H1 (cell line): ENCODE results near the gene TFCP2. TPM values are rescaled to one million over a fixed set of nuclear protein-coding genes. Genes with fewer than 3 reads are reported as not detected.

Experiments
- CTCF ChIA-PET: fragments of 300-600 bp; sonication (Branson Sonifier 250); formaldehyde crosslinking; loops from one replicate; lab custom pipeline; 2021; ENCODE audit not compliant: partially characterized antibody; lab: Charles Lee
- POLR2A ChIA-PET: fragments of 300-600 bp; sonication (Branson Sonifier 250); formaldehyde crosslinking; loops from one replicate; lab custom pipeline; 2021; ENCODE audit warnings: inconsistent platforms; ENCODE audit not compliant: partially characterized antibody; lab: Charles Lee
- DNase-seq, 2 experiments: peaks; one replicate each; pipeline versions ENCODE4 v3.0.0 to v3.0.0-alpha.2; 2010 to 2022; ENCODE audit warnings: low spot score in 2 of 2, low read depth in 1 of 2, mixed read lengths in 1 of 2
- FAIRE-seq: peaks from 2 replicates; lab custom pipeline; 2011; peaks lifted over from hg19 to GRCh38; lab: Jason Lieb, UNC
- H2AFZ ChIP-seq: 2 replicates; pipeline ENCODE4 v1.8.1; 2012; ENCODE audit warnings: low read length, inconsistent platforms
- H2AK5ac ChIP-seq: 2 replicates; pipeline ENCODE4 v1.6.1; 2013; ENCODE audit warnings: low read depth, low read length
- H2BK120ac ChIP-seq: replicated peaks from 2 replicates; pipeline ENCODE3; 2013; ENCODE audit warnings: low read depth, low read length, inconsistent platforms
- H2BK12ac ChIP-seq: 2 replicates; pipeline ENCODE4 v1.6.1; 2013; ENCODE audit warnings: low read depth, low read length
- H2BK15ac ChIP-seq: 2 replicates; pipeline ENCODE4 v1.6.1; 2013; ENCODE audit warnings: low read length
- H2BK20ac ChIP-seq: 2 replicates; pipeline ENCODE4 v1.6.1; 2013; ENCODE audit warnings: low read length
- H2BK5ac ChIP-seq: 2 replicates; pipeline ENCODE4 v1.6.1; 2013; ENCODE audit warnings: low read depth, low read length
- H3K14ac ChIP-seq: 2 replicates; pipeline ENCODE4 v1.6.1; 2013; ENCODE audit warnings: inconsistent platforms; ENCODE audit not compliant: insufficient read length
- H3K18ac ChIP-seq: 2 replicates; pipeline ENCODE4 v1.6.1; 2013; ENCODE audit warnings: low read length; ENCODE audit errors: extremely low read depth
- H3K23ac ChIP-seq: 2 replicates; pipeline ENCODE4 v1.6.1; 2013; ENCODE audit warnings: inconsistent platforms; ENCODE audit not compliant: insufficient read length
- H3K23me2 ChIP-seq: 2 replicates; pipeline ENCODE4 v1.6.1; 2013; ENCODE audit warnings: low read depth, low read length
- H3K27ac ChIP-seq: 2 replicates; pipeline ENCODE4 v1.6.1; 2011; ENCODE audit warnings: low read depth, low read length, inconsistent platforms
- H3K27me3 ChIP-seq, 4 experiments: replicated peaks in 1 of 4; 1 replicate in 1 of 4; 2 replicates in 3 of 4; pipeline versions ENCODE4 v1.6.1 to v1.8.1; 2011 to 2013; ENCODE audit warnings: low read length in 3 of 4, mild to moderate bottlenecking in 3 of 4, inconsistent platforms in 2 of 4, mixed read lengths in 2 of 4, moderate library complexity in 1 of 4; ENCODE audit not compliant: control insufficient read depth in 3 of 4, insufficient read depth in 3 of 4; ENCODE audit errors: extremely low read depth in 1 of 4
- H3K36me3 ChIP-seq, 4 experiments: 2 replicates each; pipeline versions ENCODE4 v1.6.1 to v1.8.1; 2011 to 2013; ENCODE audit warnings: mild to moderate bottlenecking in 4 of 4, low read length in 3 of 4, moderate library complexity in 2 of 4, control low read depth in 1 of 4, inconsistent platforms in 1 of 4; ENCODE audit not compliant: insufficient read depth in 4 of 4, control insufficient read depth in 2 of 4
- H3K4ac ChIP-seq: replicated peaks from 2 replicates; pipeline ENCODE3; 2013; ENCODE audit warnings: low read length, low read depth, mixed read lengths, inconsistent platforms; ENCODE audit not compliant: insufficient read length
- H3K4me1 ChIP-seq, 4 experiments: replicated peaks in 1 of 4; 1 replicate in 1 of 4; 2 replicates in 3 of 4; pipeline versions ENCODE4 v1.6.1 to v1.8.1; 2011 to 2013; ENCODE audit warnings: low read length in 3 of 4, inconsistent platforms in 2 of 4, mixed read lengths in 1 of 4; ENCODE audit not compliant: insufficient read depth in 4 of 4, control insufficient read depth in 3 of 4
- H3K4me2 ChIP-seq, 2 experiments: 2 replicates each; pipeline versions ENCODE4 v1.6.1 to v1.8.1; 2011 to 2013; ENCODE audit warnings: low read depth in 2 of 2, low read length in 2 of 2, control low read depth in 1 of 2, inconsistent platforms in 1 of 2, mild to moderate bottlenecking in 1 of 2; ENCODE audit not compliant: insufficient read depth in 1 of 2
- H3K4me3 ChIP-seq, 4 experiments: fragments of 200-600, 300-600 bp in 1 of 4; sonication (generic), shearing (Covaris generic), sonication (Bioruptor Twin) in 1 of 4; 2 replicates each; pipeline versions ENCODE4 v1.5.1 to v1.8.1; 2011 to 2016; ENCODE audit warnings: low read length in 4 of 4, low read depth in 3 of 4, control low read depth in 2 of 4, inconsistent platforms in 2 of 4, mild to moderate bottlenecking in 2 of 4, mixed read lengths in 1 of 4, moderate library complexity in 1 of 4; ENCODE audit not compliant: insufficient read depth in 2 of 4; ENCODE audit errors: extremely low read depth in 1 of 4
- H3K56ac ChIP-seq: replicated peaks from 2 replicates; pipeline ENCODE3; 2013; ENCODE audit warnings: low read depth, mild to moderate bottlenecking, mixed read lengths, low read length, inconsistent platforms; ENCODE audit not compliant: insufficient read length
- H3K79me1 ChIP-seq: 2 replicates; pipeline ENCODE4 v1.6.1; 2013; ENCODE audit warnings: low read depth, low read length, control low read depth
- H3K79me2 ChIP-seq, 2 experiments: 2 replicates each; pipeline versions ENCODE4 v1.6.1 to v1.8.1; 2012 to 2013; ENCODE audit warnings: low read length in 2 of 2, mild to moderate bottlenecking in 2 of 2, inconsistent platforms in 1 of 2; ENCODE audit not compliant: insufficient read depth in 2 of 2, control insufficient read depth in 1 of 2
- H3K9ac ChIP-seq, 4 experiments: replicated peaks in 1 of 4; 1 replicate in 1 of 4; 2 replicates in 3 of 4; pipeline versions ENCODE4 v1.6.1 to v1.8.1; 2011 to 2013; ENCODE audit warnings: low read depth in 3 of 4, low read length in 3 of 4, control low read depth in 2 of 4, mild to moderate bottlenecking in 2 of 4, moderate library complexity in 2 of 4, inconsistent platforms in 1 of 4; ENCODE audit errors: extremely low read depth in 1 of 4
- H3K9me3 ChIP-seq, 2 experiments: 2 replicates each; pipeline versions ENCODE4 v1.6.1 to v1.8.1; 2012 to 2013; ENCODE audit warnings: mild to moderate bottlenecking in 2 of 2, moderate library complexity in 2 of 2, control low read depth in 1 of 2, inconsistent platforms in 1 of 2, low read depth in 1 of 2, low read length in 1 of 2, mixed read lengths in 1 of 2; ENCODE audit not compliant: insufficient read depth in 2 of 2
- H4K20me1 ChIP-seq, 2 experiments: replicated peaks in 1 of 2; 2 replicates each; pipeline versions ENCODE3 to v1.8.1; 2011 to 2013; ENCODE audit warnings: inconsistent platforms in 2 of 2, low read length in 2 of 2, mild to moderate bottlenecking in 1 of 2; ENCODE audit not compliant: insufficient read depth in 2 of 2, control insufficient read depth in 1 of 2
- H4K5ac ChIP-seq: 2 replicates; pipeline ENCODE4 v1.6.1; 2013; ENCODE audit warnings: low read length, low read depth, mixed read lengths, inconsistent platforms; ENCODE audit not compliant: insufficient read length
- H4K8ac ChIP-seq: 2 replicates; pipeline ENCODE4 v1.8.0; 2013; ENCODE audit warnings: mild to moderate bottlenecking, moderate library complexity, low read length, inconsistent platforms; ENCODE audit not compliant: insufficient read depth; ENCODE audit errors: extremely low read depth
- H4K91ac ChIP-seq: replicated peaks from 2 replicates; pipeline ENCODE3; 2013; ENCODE audit warnings: low read length, mixed read lengths, inconsistent platforms; ENCODE audit not compliant: insufficient read length
- ATF2 ChIP-seq: IDR thresholded peaks from 2 replicates; pipeline ENCODE4 v1.6.1; 2012; ENCODE audit warnings: low read length, inconsistent platforms
- BACH1 ChIP-seq: IDR thresholded peaks from 2 replicates; pipeline ENCODE4 v1.6.1; 2012; ENCODE audit warnings: low read length, improper control_type of control experiment
- CTCF ChIP-seq, 3 experiments: IDR thresholded peaks; 1 replicate in 2 of 3; 2 replicates in 1 of 3; pipeline versions ENCODE4 v1.5.1 to v1.6.1; 2011; ENCODE audit warnings: low read length in 3 of 3, mild to moderate bottlenecking in 3 of 3, inconsistent platforms in 2 of 3, low read depth in 1 of 3, moderate library complexity in 1 of 3; ENCODE audit not compliant: insufficient read depth in 1 of 3; ENCODE audit errors: control extremely low read depth in 1 of 3
- EZH2 ChIP-seq: fragments of 200-600 bp; sonication (generic); IDR thresholded peaks from 2 replicates; pipeline ENCODE4 v1.7.1; 2012; ENCODE audit warnings: low read depth, mild to moderate bottlenecking, moderate library complexity, low read length, inconsistent platforms; ENCODE audit not compliant: severe bottlenecking
- JUND ChIP-seq: IDR thresholded peaks from 2 replicates; pipeline ENCODE4 v1.6.1; 2011; ENCODE audit warnings: mild to moderate bottlenecking, improper control_type of control experiment, low read length
- NANOG ChIP-seq: IDR thresholded peaks from 2 replicates; pipeline ENCODE4 v1.6.1; 2011; ENCODE audit warnings: low read length, low read depth, mild to moderate bottlenecking, inconsistent platforms; ENCODE audit not compliant: insufficient read depth, poor library complexity, severe bottlenecking
- SP4 ChIP-seq: IDR thresholded peaks from 2 replicates; pipeline ENCODE4 v1.6.1; 2012; ENCODE audit warnings: low read length, inconsistent platforms
- TAF1 ChIP-seq: IDR thresholded peaks from 2 replicates; pipeline ENCODE4 v1.6.1; 2011; ENCODE audit warnings: mild to moderate bottlenecking, low read depth, low read length
- TAF7 ChIP-seq: optimal IDR thresholded peaks from 2 replicates; pipeline ENCODE3; 2011; ENCODE audit warnings: low read depth, mild to moderate bottlenecking, inconsistent platforms, low read length, moderate library complexity, borderline replicate concordance
- WGBS, 2 experiments: shearing (Covaris generic) in 1 of 2; methylation state at CpG; one replicate each; pipeline versions ENCODE4 v1.1.6 to v1.1.7; 2013 to 2015; ENCODE audit warnings: low lambda C conversion rate in 2 of 2, mixed read lengths in 2 of 2, inconsistent platforms in 1 of 2, low coverage in 1 of 2, missing lambda C conversion rate in 1 of 2; ENCODE audit not compliant: insufficient replicate concordance in 2 of 2, insufficient coverage in 1 of 2, insufficient read length in 1 of 2; ENCODE audit errors: extremely low coverage in 1 of 2, missing lambda C conversion rate in 1 of 2; 5-methylcytosine and 5-hydroxymethylcytosine counted together
- polyA plus RNA-seq, 7 experiments: library from polyadenylated mRNA; depleted of rRNA in 3 of 7; stranded (reverse) in 5 of 7; unstranded in 2 of 7; fragments of >200 nt in 5 of 7; fragments of 200-250 nt in 2 of 7; gene quantifications; 1 replicate in 5 of 7; 2 replicates in 1 of 7; 4 replicates in 1 of 7; pipeline versions ENCODE4 v1.2.1 to v1.2.3, GENCODE V29; 2011 to 2013; ENCODE audit warnings: missing spikeins in 2 of 7, mixed read lengths in 2 of 7
- total RNA-seq: library from RNA; stranded (reverse); fragmentation: NEBNext Ultra II Directional; extraction: Animal tissue kit (Norgen Biotek cat#: 25700); gene quantifications from 2 replicates; pipeline ENCODE4 v1.2.1, GENCODE V29; 2021

Gene TFCP2
- total and polyA plus RNA-seq, 2 of the 8 experiments (the other 6 are each of a cell fraction or from before 2014, with no cell fraction given) = 19.8 to 49.2 TPM

DNA sequence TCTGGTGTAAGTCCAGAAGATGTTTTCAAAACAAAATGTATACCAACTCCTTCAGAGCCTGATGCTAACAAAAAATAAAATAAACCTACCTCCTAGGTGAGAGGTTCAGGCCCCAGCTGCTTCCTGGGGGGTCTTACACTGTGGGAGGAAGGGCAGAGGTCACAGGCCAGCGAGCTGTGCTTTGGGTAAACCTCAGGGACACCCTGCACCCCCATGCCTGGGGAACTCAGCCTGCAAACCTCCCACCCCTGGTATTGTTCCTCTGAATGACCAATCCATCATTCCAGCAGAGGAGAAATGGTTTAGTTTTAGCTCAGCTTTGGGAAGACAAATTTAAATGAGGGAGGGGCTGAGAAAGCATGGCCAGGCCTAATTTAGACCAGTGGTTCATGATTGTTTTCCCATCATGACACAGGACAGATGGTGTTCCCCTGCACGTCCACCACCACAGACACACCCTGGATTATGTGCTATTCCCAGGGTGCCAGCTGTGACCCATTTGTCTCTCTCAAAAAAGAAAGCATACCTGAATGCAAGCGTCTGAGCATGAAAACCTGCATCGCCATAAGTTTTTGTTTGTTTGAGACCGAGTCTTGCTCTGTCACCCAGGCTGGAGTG, 14.5 kb upstream of the TFCP2 start:
- WGBS, 2 experiments = 82% methylated on average over 5 of the region's 5 CpGs; no CpG with 5 or more reads in 1 of the 2 experiments
- ChIA-PET POLR2A (interaction anchor here (1.0 to 1.8 kb wide), 2 partner anchors 9 to 51 kb away, joined by 3 to 8 read pairs; partner anchors contain the start of gene DAZAP2), CTCF (interaction anchor here (0.5 to 1.9 kb wide), 6 partner anchors 8 to 58 kb away, joined by 3 to 4 read pairs (median 4); no protein-coding TSS in a partner anchor)
- Histone ChIP-seq H3K27me3 (no peaks in the 10 kb centered on the region; a peak in 1 of 7 replicates), H3K9ac (no peak overlapping the region), H3K23me2 (no peaks in the 10 kb centered on the region), H4K5ac (no peak overlapping the region), H3K79me1 (no peaks in the 10 kb centered on the region), H2BK20ac (no peak overlapping the region), H3K4me2 (no peak overlapping the region), H2AK5ac (no peak overlapping the region), H4K8ac (no peak overlapping the region), H3K14ac (no peak overlapping the region), H4K20me1 (no peaks in the 10 kb centered on the region), H3K4ac (no peak overlapping the region), H2BK120ac (no peak overlapping the region), H3K23ac (no peak overlapping the region), H3K4me1 (no peaks in the 10 kb centered on the region), H3K56ac (no peak overlapping the region), H3K18ac (no peak overlapping the region), H2BK15ac (no peak overlapping the region), H3K4me3 (no peak overlapping the region), H3K9me3 (no peaks in the 10 kb centered on the region), H2AFZ (no peak overlapping the region), H3K36me3 (no peaks in the 10 kb centered on the region), H4K91ac (no peak overlapping the region), H3K79me2 (no peaks in the 10 kb centered on the region), H3K27ac (no peak overlapping the region), H2BK12ac (no peak overlapping the region), H2BK5ac (no peak overlapping the region)
- DNase-seq (no peak), FAIRE-seq (no peak)
- TF ChIP-seq JUND (no peak), ATF2 (no peak), EZH2 (no peak), BACH1 (no peak), SP4 (no peak), TAF7 (no peak), TAF1 (no peak), NANOG (no peak), CTCF (IDR thresholded peaks at IDR 0.05; ENCODE audit: control extremely low read depth in 1 of 3, insufficient read depth in 1 of 3, low read depth in 1 of 3, low read length in 3 of 3) (no peak)
